HG03439 (cell line): Measurements from ENCODE around the gene JAML.
A peak's percentile ranks its signal among the peaks of the same experiment; 100 is the strongest.

Source experiments
- ATAC-seq: cut with Tn5 transposase; IDR thresholded peaks from one replicate; pipeline ENCODE4 v1.9.1; 2021; ENCODE audit warnings: mild to moderate bottlenecking, moderate library complexity; ENCODE audit not compliant: unreplicated experiment

The JAML gene

GRCh38 chr11:118148856-118149255, 76.0 kb downstream of the JAML start:
- no peak for ATAC-seq

GRCh38 chr11:118148240-118148639, 76.6 kb downstream of the JAML start:
- ATAC-seq: no peak

- ATAC-seq: no peak
Observed at GRCh38 chr11:118147502-118147901, 77.3 kb downstream of the JAML start.

- ATAC-seq: no peak
Observed at GRCh38 chr11:118146554-118146953, 78.3 kb downstream of the JAML start.

DNA sequence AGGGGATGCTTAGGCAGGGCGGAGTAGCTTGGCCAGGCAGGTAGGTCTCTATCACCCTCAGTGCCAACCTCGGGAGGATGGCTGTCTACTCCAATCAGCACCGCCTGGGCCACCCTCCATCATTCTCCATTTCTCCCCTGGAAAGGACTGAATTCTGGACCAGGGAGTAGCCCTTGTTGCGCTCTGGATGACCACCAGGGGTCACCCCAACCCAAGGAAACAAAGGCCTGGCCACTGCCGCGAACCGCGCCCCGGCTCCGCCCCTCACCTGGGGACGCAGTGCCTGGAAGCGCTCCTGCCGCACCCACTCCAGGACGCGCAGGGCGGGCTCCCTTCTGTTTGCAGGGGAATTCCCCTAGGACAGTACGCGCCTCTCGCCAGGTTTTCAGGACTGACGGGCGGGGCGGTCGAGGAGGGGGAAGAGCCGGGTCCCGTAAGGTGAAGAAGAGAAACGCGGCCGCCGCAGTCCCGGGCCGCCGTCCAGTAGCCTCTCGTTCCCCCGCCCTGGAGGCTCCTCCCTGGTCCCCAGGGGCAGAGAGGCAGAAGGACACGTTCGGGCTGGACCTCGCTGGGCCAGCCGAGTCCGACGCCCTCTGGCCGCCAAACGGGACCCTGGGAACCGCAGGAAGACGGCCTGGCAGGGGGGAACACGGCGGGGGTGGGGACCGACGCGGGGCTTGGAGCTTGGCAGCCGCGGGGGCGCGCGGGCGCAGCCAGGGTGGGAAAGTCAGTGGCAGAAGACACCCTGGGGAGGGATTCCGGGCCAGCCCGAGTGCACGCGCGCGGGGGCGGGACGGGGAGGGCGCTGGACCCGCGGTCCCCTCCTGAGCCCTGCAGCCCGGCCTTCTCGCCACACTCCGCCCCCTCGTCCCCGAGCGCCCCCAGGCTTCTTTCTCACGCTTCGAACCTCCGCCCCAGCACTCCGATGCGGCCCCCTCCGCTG, 79.3 kb downstream of the JAML start:
- peak; percentile 78 for ATAC-seq

DNA sequence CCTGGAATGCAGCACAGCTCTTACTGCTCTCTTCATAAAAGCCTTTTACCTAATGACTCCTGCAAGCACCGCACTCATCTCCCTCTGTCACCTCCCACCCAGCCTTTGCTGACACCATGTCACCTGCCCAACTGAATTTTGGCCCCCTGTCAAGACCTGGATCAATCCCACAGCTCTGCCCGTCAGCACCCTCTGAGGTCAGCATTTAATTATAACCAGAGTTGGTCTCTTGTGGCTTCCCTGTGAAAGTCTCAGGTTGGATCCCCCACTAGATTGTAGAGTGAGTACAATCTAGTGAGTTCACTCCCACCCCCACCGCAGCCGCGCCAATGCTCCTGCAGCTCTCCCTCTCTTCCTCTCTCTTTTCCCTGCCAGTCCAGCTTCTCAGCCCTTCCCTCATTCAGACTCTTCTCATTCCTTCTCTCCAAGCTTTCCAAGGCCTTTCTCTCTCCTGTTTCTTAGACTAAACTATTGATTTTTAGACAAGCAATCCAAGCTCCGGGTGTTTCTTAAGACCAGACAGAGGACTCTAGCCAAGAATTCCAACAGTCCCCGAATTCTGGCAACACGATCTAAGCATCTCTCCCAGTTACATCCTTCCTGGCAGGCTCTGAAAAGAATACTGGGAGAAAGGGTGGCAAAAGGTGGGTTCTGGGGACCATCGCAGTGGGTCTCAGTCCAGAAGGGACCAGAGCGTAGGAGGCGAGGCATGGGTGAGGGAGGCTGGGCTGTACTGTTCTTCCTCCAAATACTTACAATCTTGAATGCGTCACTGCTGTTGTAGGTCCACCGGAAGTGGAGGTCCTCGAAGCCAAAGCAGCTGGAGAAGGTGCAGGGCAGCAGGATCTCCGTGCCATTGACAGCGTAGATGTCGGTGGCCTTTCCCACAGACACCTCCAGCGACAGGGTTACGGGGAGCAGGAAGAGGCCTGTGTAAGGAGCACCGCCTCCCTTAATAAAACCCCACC, 80.2 kb downstream of the JAML start:
- ATAC-seq: no peak
